AML-193 (cell line): ENCODE data around the gene ATP8A2.

ENCODE experiments used
- DNase-seq, 2 experiments: peaks; one replicate each; lab custom pipeline; 2025; lab: John Stamatoyannopoulos, UW

ATP8A2 gene

DNA sequence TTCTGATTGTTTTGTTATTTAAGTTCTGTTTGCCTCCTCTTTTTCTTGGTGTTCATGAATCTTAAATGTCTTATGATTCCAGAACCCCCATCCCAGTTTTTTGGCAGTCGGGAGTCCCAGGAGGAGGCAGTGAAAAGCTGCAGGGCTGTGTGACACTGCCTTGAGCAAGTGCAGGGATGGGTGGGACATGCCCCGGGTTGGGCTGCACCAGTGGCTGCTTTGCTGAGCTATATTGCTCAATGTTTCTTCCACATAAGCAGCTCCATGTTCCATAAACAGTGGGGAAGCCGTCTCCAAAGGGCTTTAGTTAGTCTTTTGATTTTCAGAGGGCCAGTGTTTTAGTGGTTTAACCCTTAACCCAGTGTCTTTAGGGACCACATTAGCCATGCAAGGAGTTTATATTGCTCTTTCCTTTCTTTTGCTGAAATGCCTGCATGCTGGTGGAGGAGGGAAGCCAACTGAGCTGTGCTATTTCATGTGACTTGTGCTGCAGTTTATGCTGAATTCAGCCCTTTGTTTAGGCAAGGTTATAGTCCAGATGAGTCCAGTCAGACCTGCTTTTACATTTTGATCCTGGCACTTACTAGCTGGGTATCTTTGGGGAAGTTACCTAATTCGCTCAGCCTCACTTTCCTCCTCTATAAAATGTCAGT is 13.1 kb downstream of the ATP8A2 start:
- DNase-seq: no peak

DNA sequence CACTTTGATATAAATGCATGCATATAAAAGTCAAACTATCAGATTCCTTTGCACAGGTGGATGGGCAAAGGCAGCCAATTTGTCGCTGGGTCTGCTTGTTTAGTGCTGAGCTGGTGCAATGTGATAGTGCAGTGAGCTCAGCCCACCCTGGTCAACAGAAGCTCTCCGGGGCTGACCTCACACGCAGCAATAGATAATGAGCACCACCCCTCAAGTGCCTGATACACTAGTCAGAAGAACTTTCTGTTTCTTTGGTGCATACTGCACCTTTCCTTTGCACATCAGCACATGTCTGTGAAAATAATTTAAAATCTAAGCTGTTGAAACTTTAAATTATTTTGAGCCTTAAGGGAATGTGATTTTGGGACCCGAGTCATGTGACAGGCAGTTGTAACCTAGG is 20.2 kb downstream of the ATP8A2 start:
- DNase-seq: no peak

DNA sequence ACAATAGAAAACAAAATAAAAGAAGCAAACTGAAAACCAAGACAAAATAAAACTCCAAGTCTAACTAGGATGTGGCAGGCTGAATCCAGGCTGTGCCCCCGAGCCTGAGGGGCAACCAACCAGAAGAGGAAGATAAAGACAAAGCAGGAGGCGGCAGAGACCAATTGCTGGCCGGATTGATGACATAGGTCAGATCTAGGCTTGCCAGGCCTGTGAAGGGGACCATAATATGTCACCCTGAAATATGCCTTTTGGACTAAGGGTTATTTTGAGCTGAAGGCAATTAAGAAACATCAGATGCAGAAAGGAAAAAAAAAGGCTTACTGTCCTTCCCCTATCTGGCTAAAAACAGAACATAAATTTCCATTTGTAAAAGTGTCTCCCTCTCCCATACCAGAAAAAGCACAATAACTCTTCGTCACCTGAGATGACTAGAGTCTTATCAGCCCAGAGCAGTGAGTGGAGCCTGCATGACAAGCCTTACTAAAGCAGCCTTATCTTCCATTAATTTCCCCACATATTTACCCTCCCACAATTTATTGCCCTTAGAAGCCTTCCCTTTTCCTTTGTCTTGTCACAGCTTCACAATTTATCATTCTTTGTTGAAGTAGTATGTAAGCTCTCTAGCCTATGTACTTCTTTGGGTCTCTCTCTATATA is 22.8 kb downstream of the ATP8A2 start:
- no peak for DNase-seq

DNA sequence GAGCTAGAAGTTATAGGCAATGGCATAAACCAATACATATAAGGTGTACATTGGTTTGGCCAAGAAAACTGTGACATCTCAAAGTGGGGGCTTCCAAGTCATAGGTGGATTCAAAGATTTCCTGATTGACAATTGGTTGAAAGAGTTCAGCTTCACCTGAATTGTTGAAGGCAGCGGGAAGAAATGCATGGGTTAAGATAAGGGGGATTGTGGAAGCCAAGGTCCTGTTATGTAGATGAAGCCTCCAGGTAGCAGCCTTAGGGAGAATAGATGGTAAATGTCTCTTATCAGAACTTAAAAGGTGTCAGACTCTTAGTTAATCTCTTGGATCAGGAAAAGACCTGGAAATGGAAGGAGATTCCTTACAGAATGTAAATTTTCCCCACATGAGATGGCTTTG is 26.0 kb downstream of the ATP8A2 start:
- DNase-seq: no peak

DNA sequence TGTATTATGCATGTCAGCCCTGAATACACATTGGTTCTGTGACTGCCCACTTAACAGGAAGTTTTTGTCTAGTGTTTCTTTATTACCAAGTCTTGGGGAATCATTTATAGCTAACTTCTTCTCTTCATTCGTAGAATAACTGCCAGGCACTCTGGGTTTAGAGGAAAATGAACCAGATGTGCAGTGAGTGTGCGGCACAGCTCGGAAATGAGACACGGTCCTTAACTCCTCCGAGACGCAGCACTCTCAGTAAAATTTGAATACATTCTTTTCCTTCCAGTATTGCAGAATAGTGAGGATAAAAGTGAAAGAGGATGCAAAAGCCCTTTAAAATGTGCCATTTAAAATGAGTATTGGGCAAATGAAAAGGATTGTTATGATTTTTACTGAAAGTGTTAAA is 29.2 kb downstream of the ATP8A2 start:
- no peak for DNase-seq

DNA sequence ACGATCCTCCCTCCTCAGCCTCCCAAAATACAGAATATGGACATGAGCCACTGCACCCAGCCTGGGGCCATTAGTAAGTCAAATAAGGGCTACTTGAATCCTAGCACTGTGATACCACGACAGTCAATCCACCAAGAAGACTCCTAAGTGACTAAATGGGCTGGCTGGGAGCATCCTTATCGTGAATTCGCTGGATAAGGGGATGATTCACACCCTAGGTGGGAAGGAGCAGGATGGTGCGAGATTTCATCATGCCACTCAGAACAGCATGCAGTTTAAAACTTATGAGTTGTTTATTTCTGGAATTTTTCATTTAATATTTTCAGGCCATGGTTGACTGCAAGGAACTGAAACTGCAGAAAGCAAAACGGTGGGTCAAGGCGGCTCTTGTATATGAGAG is 30.2 kb downstream of the ATP8A2 start:
- no peak for DNase-seq

DNA sequence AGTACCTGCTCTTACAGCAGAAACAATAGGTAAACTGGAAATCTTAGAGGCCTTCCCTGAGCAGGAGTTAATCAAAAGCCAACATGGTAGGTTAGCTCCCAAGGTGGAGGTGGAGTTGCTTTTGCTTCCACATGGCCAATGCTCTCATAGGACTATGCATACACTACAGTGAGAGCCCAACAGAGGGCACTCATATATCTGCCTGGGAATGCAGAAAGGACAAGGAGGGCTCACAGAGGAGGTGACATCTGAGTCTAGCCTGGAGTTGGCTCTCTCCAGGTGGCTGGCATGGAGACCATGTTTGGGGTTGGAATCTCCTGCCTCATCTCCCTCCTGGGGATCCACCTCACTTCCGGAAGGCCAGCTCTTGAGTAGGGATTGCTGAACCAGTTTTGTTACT is 34.6 kb downstream of the ATP8A2 start:
- DNase-seq: peak in 1 of 2 experiments; percentile 20

DNA sequence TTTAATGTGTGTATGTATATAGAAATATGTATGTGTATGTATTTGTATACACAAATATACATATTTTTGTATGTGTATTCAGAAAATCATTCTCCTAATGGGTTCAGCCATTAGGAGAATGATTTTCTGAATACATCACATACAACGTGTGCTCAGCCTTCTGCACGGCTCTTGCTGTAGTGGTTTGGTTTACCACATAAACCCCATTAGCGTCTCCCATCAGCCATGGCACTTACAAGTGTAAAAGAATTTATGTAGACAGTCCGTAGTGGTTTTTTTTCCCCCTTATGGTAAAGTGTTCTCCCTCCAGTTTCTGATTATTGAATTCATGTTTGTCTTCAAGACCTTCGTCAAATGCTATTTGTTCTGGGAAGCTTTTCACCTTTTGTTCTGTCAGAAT is 38.2 kb downstream of the ATP8A2 start:
- DNase-seq: no peak

DNA sequence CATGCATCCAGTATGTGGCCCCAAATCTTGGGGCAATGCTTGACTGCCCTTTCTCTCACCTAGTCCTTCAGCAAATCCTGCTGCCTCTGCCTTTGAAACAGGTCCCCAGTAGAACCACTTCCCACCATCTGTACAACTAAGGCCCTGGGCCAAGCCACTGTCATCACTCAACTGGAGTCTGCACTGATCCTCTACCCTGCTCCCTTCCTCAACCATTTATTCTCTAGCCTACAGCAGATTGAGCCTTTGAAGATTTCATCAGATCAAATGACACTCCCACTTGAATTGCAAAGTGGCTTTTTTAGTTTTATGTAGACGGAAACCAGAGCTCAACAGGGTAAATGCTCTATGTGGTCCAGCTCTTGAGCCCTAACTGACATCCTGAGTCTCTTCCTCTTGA is 43.5 kb downstream of the ATP8A2 start:
- no peak for DNase-seq

DNA sequence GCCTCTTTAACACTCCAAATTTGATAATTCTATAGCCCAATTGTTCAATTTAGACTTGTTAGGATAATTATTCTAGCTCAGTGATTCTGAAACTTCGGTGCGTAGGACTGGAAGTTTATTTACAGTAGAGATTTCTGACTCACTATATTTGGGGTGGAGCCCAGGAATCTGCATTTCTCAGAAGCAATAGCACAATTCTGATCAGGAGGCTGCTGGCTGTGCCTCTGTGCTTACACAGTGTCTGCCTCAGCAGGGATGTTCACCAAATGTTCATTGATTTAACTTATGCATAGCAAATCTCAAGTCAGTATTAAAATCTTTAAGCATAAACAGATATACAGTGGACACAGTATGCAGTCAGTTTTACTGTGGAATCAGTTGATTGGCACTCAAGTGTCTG is 45.8 kb downstream of the ATP8A2 start:
- DNase-seq: no peak

DNA sequence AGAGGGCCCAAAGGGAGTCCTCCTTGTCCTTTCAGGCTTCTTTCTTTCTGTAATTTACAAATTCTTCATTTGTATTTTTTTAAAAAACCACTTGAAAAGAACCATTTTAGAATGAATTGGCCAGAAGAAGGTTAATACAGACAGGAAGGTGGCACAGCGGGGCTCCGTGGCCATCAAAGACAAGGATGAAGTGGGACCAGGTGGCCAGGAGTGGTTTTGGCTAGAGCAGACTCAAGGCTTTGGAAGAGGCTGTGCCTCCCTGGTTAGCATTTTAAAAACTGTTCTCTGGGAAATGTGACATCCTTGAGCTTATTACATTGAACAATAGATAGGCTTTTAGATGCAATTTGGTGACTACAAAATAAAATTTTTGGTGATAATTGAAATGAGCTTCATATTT is 48.4 kb downstream of the ATP8A2 start:
- no peak for DNase-seq

DNA sequence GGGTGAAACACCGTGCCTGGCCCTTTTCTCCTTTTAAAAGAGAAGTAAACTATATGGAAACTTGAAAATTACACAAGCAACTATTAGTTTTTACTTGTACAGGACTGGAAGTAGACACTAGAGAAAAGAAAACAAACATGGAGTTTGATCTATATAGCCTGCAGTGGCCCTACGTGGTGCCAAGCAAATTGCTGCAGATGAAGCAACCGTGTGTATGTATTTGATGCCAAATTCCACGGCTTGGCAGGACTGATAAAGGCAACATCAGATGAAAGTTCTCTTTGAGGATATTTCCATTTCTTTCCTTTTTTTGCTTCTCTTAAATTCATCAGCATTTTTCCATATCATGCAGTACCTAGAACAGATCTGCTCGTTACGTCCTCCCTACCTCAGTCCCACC is 49.8 kb downstream of the ATP8A2 start:
- no peak for DNase-seq

DNA sequence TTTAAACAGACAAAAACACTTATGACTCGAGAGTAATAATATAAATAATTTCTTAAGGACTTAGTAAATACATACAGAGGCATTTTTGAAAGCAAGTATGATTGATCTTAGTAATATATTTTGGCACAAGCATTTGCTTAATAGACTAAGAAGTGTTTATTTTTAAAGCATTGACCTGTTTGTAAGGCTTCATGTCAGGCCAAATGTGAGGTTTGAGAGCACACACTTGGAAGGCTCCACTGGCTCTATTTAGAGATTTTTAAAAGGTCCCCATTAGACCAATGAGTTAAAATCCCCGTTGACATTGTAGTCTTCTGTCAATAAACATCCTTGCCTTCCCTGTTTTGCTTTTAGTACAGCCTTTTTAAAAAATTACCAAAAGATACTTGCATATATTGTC is 50.4 kb downstream of the ATP8A2 start:
- DNase-seq: no peak

DNA sequence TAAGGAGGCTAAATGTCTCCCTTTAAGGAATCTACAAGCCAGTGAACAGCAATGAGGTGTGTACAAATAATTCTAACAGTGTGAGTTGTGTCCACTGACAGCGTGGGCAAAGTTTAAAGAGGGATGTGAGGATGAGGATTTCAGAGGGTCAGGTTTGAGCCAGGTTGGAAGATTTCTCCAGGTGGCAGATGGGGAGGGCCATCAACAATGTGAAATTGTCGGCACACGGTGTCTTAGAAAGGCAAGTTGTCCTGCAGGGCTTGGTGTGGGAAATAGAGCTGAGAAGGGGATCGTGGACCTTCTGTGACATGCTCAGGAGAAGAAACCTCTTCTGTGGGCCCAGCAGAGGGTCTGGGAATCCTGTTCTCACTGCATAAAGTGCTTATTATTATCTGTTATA is 52.1 kb downstream of the ATP8A2 start:
- DNase-seq: no peak

DNA sequence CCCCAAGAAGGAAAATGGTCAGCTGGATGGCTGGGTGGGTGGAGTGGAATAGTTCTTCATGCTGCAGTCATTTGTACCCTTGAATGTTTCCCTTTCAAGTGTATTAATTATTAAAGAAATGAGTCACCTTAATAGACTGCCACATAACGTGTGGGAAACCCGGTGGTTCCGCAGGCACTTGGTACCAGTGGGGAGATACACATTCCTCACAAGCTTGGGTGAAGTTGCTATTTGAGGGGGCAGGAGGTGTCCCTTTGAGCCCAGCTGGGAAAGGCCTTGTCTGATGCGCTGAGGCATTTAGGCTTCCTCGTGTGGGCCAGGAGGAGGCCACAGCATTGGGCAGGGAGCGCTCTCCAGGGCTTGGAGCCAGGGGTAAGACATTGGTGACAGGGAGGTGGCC is 57.7 kb downstream of the ATP8A2 start:
- no peak for DNase-seq

DNA sequence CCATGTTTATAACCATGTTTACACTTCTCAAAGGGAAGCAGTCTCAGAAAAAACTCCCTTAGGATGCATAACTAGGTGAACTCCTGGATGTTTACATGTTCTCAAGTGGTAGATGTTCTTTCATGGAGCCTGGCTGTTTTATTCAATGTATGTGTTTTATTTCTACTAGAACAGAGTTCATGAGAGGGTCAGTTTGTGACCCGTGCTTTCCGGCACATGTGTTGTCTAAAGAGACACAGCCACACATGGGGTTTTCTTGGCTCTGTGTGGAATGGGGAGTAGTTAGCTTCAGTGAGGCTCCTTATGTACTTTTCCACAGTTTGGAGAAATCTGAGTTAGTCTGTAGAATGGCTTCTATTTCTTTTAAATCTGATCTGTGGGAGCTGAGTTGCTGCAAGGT is 60.9 kb downstream of the ATP8A2 start:
- no peak for DNase-seq

DNA sequence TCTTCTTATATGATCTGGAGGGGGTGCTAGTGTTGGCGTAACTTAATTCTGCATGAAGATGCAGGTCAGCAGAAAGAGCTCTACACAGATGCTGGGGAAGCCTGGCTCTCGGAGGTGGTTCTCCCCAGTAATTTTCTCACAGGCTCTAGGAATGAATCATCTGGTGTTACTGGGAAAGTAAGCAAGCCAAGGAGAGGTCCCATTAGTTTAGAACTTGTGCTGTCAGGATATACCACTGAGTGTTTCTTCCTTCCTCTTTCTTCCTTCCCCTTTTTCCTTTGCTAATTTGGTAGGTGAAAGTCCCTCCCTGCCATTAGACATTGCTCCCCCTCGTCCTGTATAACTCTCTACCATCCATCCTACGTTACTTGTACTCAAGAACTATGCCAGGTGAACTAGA is 68.3 kb downstream of the ATP8A2 start:
- DNase-seq: peak; percentile 54 to 76

DNA sequence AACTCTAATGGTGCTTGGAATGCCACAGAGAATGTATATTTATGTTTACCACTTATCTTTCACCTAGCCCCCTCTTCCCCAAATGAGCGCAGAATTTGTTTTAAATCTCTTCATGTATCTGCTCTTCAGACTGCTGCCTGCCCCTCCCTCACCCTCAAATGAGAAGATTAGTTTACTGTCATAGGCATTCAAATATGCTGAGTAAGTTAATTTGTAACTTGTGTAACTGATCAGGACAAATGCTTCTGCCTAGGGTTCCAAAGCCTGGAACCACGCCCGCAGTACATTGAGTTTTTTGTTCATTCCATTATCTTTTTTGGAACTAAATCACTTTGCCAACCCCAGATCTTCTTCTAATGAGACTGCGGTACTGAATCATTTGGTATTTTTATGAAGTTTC is 74.5 kb downstream of the ATP8A2 start:
- DNase-seq: no peak

DNA sequence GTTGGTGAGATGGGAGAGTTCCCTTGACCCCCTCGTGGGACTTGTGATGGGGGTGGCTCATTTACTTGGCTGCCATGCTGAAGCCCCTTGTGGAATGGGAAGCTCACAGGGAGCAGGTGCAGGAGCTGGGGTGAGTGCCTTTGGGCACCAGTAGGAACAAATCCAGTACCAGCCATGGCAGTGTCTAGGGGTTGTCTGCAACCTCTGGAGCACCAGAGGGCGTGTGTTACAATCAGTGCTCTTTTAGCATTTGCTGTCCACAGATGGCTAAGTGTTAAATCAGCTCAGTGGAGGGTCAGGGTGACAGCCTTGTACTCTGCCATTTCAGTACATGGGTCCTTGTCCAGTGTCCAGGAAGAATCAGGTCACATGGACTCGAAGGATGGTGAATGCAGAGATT is 75.6 kb downstream of the ATP8A2 start:
- no peak for DNase-seq

DNA sequence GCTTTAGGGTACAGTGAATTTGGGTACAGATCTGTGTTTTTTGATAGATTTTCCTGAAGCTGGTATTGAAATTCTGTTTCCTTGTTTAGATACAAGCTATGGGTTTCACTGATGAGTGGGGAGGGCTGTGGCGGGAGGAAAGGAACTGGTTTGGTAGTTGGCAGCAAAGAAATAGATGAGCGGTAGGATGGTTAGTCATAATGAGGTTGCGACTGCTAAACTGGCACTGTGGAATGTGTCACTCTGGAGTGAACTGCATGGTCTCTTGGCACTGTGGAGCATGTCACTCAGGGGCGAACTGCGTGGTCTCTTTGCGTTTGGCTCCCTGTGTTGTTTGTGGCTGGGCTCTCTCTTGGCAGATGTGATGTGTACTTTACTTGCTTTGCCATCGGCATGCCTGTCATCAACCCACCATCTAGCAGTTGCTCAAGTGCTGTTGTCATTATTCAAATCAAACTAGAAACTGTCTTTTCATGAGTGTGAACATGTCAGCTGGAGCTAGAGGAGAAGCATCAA is 82.1 kb downstream of the ATP8A2 start:
- no peak for DNase-seq

DNA sequence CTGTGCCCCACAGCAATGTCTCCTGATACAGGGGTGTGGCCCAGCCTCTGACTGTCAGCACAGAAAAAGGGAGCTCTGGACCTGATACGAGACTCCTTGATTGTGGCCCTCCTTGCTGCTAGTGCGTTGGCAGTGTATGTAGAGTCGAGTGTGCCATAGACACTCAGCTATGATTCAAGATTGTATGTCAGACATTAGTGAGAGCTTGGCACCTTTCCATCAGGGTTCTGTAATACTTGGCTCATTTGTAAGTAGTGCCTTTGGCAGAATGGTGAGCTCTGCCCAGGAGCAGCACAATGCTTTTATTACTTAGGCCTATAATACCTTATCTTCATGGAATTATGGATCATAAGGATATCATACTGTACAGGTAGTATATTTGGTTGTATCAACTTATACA is 83.4 kb downstream of the ATP8A2 start:
- DNase-seq: no peak

DNA sequence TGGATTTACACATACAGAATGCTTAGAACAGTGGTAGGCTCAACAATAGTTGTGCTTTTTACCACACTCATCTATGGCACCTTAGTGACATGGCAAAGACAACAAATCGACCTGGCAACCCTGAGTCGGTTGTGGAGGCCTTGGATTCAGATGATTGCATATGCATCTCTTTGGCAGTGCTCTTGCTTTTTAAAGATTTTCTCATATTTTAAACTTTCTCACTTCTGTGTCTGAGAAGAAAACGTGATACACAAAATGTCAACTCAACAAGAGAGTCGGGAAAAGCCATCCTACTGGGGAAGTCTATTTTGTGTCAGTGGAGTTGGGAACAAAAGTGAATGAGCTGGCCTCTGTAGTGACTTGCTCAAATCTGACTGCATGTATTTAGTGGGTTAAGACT is 85.8 kb downstream of the ATP8A2 start:
- no peak for DNase-seq

DNA sequence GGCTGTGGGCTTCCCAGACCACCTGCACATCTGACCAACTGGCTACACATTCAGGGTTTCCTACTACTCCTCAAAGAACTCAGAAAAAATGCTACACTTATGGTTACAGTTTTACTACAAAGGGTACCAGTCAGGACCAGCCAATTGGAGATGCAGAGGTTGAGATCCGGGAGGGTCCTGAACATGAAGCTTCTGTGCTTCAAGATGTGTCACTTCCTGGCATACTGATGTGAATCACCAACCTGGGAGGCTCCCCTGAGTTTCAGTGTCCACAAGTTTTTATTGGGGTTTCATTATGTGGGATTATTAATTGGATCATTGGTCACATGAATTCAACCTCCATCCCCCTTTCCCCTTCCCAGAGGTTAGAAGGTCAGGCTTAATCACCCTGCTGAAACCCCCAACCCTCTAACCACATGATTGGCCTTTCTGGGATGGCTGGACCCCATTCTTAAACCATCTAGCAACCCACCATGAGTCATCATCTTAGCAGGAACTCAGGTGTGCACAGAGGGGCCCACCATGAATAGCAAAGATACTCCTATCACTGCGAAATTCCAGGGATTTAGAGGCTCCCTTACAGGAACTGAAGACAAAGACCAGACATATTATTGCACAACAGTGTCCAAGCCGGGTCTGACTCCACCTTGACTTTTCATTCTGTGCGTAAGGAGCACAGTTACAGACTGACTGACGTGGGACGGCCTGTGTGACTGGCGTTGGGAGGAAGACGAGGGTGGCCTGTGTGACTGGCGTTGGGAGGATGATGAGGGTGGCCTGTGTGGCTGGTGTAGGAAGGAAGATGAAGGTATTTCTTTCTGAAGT is 90.7 kb downstream of the ATP8A2 start:
- DNase-seq: no peak
